Spleen (tissue), 11 donors: Measurements from ENCODE around the gene RPL41. TPM values are rescaled to one million over a fixed set of nuclear protein-coding genes. Genes with fewer than 3 reads are reported as not detected.

ENCODE experiments used
- DNase-seq: peaks from one replicate; pipeline ENCODE4 v3.0.0-alpha.2; 2020
- H3K27ac ChIP-seq, 8 donors: fragments of 200-600 bp; sonication (generic) in 7 of 8; 1 replicate in 4 of 8; 2 replicates in 4 of 8; pipeline versions ENCODE4 v1.5.0 to v1.8.0; 2016 to 2021; ENCODE audit warnings: inconsistent platforms in 4 of 8, mild to moderate bottlenecking in 4 of 8, moderate library complexity in 1 of 8
- H3K27me3 ChIP-seq, 7 donors: fragments of 200-600 bp; sonication (generic) in 6 of 7; replicated peaks in 1 of 7; 1 replicate in 4 of 7; 2 replicates in 3 of 7; pipeline versions ENCODE4 v1.5.0 to v1.8.0; 2016 to 2021; ENCODE audit warnings: inconsistent platforms in 3 of 7, mild to moderate bottlenecking in 1 of 7
- H3K36me3 ChIP-seq, 6 donors: fragments of 200-600 bp; sonication (generic) in 5 of 6; 1 replicate in 4 of 6; 2 replicates in 2 of 6; pipeline versions ENCODE4 v1.5.0 to v1.8.0; 2016 to 2021; ENCODE audit warnings: inconsistent platforms in 2 of 6
- H3K4me1 ChIP-seq, 6 donors: fragments of 200-600 bp; sonication (generic) in 5 of 6; 1 replicate in 3 of 6; 2 replicates in 3 of 6; pipeline versions ENCODE4 v1.5.0 to v1.8.0; 2016 to 2021; ENCODE audit warnings: inconsistent platforms in 3 of 6
- H3K4me3 ChIP-seq, 8 donors: fragments of 200-600 bp; sonication (generic) in 7 of 8; 1 replicate in 4 of 8; 2 replicates in 4 of 8; pipeline versions ENCODE4 v1.5.0 to v1.8.0; 2016 to 2021; ENCODE audit warnings: inconsistent platforms in 4 of 8, mild to moderate bottlenecking in 4 of 8, moderate library complexity in 2 of 8
- H3K9me3 ChIP-seq, 8 donors: fragments of 200-600 bp; sonication (generic) in 7 of 8; 1 replicate in 4 of 8; 2 replicates in 4 of 8; pipeline versions ENCODE4 v1.5.0 to v1.8.0; 2016 to 2021; ENCODE audit warnings: inconsistent platforms in 4 of 8
- POLR2A ChIP-seq, 3 donors: fragments of 450-650 bp; IDR thresholded peaks; one replicate each; pipeline ENCODE4 v1.5.1; 2017; ENCODE audit warnings: antibody characterized with exemption in 3 of 3, mild to moderate bottlenecking in 1 of 3
- POLR2AphosphoS5 ChIP-seq, 3 donors: sonication (generic); formaldehyde crosslinking; IDR thresholded peaks; one replicate each; pipeline ENCODE4 v1.5.1; 2017; ENCODE audit warnings: antibody characterized with exemption in 3 of 3
- WGBS, 5 donors: extraction: QIAGEN DNeasy Blood & Tissue Kit in 3 of 5; methylation state at CpG; one replicate each; pipeline versions ENCODE4 v1.1.5 to v1.1.7; 2013 to 2018; 5-methylcytosine and 5-hydroxymethylcytosine counted together
- intact Hi-C: fragments of 100-400 bp; cut with DNase I; formaldehyde crosslinking; loops from one replicate; pipeline ENCODE4 v1.15.0; 2023; ENCODE audit warnings: low total_unique reads
- polyA plus RNA-seq, 3 donors: library from polyadenylated mRNA; stranded (reverse); fragments of 200-250 nt; gene quantifications; one replicate each; pipeline ENCODE4 v1.2.1, GENCODE V29; 2013
- total RNA-seq, 7 donors: library from RNA; depleted of rRNA in 3 of 7; stranded (reverse); fragments of >200 nt in 3 of 7; fragmentation: NEBNext Ultra II Directional in 4 of 7; extraction: Animal tissue kit (Norgen Biotek cat#: 25700) in 4 of 7; gene quantifications; one replicate each; pipeline versions ENCODE4 v1.1.0 to v1.2.1, GENCODE V29; 2016 to 2021
- TF ChIP-seq, protein P1 (sequence below), 11 experiments: fragments of 200-600 bp in 7 of 11; fragments of 450-650 bp in 4 of 11; sonication (generic) in 4 of 11; IDR thresholded peaks in 8 of 11; conservative IDR thresholded peaks in 3 of 11; 1 replicate in 7 of 11; 2 replicates in 4 of 11; pipeline versions ENCODE4 v1.4.0 to v1.8.0; 2016 to 2021; ENCODE audit warnings: antibody characterized with exemption in 11 of 11, inconsistent platforms in 4 of 11, mild to moderate bottlenecking in 1 of 11
- donor health status: healthy with polysubstance abuse.
- donor health status: DM: no; HTN: no; CAD: no; lungs with moderate emphysema.
- donor health status: DM: no; HTN: no; CAD: no.
- donor health status: Bipolar disorder and iron deficiency.
- donor health status: healthy.
- donor health status: DM: no; HTN: no; CAD: no.
- donor health status: DM: yes; HTN: yes; CAD: no.

RPL41 gene
- total and polyA plus RNA-seq, 10 donors: 2,138 to 9,352 (median 2,800) TPM

DNA sequence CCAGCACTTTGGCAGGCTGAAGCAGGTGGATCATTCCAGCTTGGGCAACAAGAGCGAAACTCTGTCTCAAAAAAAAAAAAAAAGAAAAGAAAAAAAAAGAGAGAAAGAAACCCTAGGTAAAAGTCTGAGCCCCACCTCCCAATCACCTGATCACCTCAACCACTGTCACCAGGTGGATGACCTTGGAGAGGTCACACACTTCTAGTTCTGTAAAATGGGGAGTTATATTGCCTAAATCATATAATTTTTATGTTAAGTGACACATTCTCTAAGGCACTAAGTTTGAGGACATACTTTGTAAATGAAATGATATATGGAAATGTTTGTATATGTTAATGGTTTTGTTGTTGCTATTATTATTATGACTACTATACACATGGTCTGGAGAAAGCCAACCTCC is 38.0 kb upstream of the RPL41 start:
- intact Hi-C loops: no loop called here
- Histone ChIP-seq H3K27me3 (peaks cover 0 to 42% (median 15%) of the 10 kb centered on the region in 7 donors), H3K9me3 (no peaks in the 10 kb centered on the region), H3K36me3 (no peaks in the 10 kb centered on the region), H3K4me3 (no peak overlapping the region), H3K27ac (no peak overlapping the region), H3K4me1 (peaks cover 2 to 27% (median 20%) of the 10 kb centered on the region in 6 donors)
- no peak for DNase-seq
- TF ChIP-seq, protein P1, sequence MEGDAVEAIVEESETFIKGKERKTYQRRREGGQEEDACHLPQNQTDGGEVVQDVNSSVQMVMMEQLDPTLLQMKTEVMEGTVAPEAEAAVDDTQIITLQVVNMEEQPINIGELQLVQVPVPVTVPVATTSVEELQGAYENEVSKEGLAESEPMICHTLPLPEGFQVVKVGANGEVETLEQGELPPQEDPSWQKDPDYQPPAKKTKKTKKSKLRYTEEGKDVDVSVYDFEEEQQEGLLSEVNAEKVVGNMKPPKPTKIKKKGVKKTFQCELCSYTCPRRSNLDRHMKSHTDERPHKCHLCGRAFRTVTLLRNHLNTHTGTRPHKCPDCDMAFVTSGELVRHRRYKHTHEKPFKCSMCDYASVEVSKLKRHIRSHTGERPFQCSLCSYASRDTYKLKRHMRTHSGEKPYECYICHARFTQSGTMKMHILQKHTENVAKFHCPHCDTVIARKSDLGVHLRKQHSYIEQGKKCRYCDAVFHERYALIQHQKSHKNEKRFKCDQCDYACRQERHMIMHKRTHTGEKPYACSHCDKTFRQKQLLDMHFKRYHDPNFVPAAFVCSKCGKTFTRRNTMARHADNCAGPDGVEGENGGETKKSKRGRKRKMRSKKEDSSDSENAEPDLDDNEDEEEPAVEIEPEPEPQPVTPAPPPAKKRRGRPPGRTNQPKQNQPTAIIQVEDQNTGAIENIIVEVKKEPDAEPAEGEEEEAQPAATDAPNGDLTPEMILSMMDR (IDR thresholded peaks at IDR 0.05 in 8 of 11, conservative IDR thresholded peaks at IDR 0.05 in 3 of 11): no peak
- TF ChIP-seq POLR2A (IDR thresholded peaks at IDR 0.05): no peak
- 93 to 100% (median 96%) methylated on average over 1 of the region's 1 CpG for WGBS, 5 donors

DNA sequence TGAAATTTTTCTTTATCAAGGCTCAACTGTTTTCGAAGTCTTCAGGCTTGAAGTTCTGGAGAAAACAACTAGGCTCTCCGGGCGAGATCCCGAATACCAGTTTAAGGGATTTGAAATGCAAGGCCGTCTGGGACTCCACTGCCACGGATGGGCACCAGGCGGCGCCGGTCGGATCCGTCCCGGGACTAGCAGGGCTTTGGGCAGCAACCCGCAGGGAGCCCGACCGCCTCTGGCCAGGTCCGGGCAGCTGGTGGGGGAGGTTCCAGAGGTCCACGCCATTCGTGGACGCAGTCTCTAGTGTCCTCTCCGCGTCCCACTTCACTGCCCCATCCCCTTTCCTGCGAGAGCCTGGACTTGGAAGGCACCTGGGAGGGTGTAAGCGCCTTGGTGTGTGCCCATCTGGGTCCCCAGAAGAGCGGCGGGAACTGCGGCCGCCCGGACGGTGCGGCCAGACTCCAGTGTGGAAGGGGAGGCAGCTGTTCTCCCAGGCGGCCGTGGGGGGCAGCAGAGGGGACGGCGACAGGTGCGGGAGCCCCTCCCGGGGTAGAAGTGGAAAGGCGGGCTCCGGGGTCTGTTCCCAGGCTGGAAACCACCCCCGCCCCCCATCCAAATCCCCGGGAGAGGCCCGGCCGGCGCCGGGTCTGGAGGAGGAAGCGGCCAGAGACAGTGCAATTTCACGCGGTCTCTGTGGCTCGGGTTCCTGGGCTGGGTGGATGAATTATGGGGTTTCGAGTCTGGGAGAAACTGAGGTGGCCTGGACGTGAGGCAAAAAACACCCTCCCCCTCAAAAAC is 37.3 kb upstream of the RPL41 start:
- H3K4me3 ChIP-seq: peak overlapping the region; percentile 37 to 83 (median 56)
- TF ChIP-seq, protein P1 (IDR thresholded peaks at IDR 0.05 in 8 of 11, conservative IDR thresholded peaks at IDR 0.05 in 3 of 11): peak in 10 of 11 experiments; percentile 38 to 82 (median 62)
- TF ChIP-seq POLR2A (IDR thresholded peaks at IDR 0.05): no peak
- TF ChIP-seq POLR2AphosphoS5 (IDR thresholded peaks at IDR 0.05): peak; percentile 8 to 66 (median 60)
- intact Hi-C loops: no loop called here
- no peaks in the 10 kb centered on the region for H3K9me3 ChIP-seq
- H3K27ac ChIP-seq: peak overlapping the region in 5 of 8 donors; percentile 26 to 59 (median 35)
- DNase-seq: peak; percentile 89
- H3K4me1 ChIP-seq: peaks cover 2 to 27% (median 20%) of the 10 kb centered on the region in 6 donors
- WGBS, 5 donors: 4 to 5% (median 4%) methylated on average over 33 to 50 of the region's 50 CpGs
- peaks cover 0 to 42% (median 15%) of the 10 kb centered on the region in 7 donors for H3K27me3 ChIP-seq
- no peaks in the 10 kb centered on the region for H3K36me3 ChIP-seq

DNA sequence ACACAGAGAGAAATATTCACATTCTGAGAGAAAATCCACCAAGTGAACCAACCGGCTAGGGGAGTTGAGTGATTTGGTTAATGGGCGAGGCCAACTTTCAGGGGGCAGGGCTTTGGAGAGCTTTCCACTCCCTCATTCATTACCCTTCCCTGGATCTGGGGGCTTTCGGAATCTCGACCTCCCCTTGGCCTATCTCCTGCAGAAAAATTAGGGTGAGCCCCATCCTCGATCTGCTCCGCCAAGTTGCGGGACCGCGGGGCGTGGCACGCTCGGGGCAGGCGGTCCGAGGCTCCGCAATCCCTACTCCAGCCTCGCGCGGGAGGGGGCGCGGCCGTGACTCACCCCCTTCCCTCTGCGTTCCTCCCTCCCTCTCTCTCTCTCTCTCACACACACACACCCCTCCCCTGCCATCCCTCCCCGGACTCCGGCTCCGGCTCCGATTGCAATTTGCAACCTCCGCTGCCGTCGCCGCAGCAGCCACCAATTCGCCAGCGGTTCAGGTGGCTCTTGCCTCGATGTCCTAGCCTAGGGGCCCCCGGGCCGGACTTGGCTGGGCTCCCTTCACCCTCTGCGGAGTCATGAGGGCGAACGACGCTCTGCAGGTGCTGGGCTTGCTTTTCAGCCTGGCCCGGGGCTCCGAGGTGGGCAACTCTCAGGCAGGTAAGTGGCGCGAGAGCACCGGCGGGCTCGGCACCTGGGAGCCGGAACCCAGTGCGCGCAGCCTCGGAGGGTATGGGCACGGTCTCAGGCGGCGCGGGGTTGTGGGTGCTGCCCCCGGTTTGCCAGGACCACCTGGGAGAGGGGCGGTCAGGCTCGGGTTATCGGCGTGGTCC is 36.5 kb upstream of the RPL41 start, which contains the start of gene ERBB3:
Gene ERBB3, plus strand, starts transcription at position 443 of the 833 bp plus-strand sequence. Its CDS starts 136 bp downstream, at position 579.
- H3K4me3 ChIP-seq: peak within 1 kb of the TSS; percentile 37 to 83 (median 56)
- H3K27me3 ChIP-seq: peaks cover 0 to 42% (median 15%) of the 10 kb centered on the region in 7 donors
- WGBS, 5 donors: 0 to 2% (median 1%) methylated on average over 39 to 59 of the region's 59 CpGs
- TF ChIP-seq, protein P1 (IDR thresholded peaks at IDR 0.05 in 8 of 11, conservative IDR thresholded peaks at IDR 0.05 in 3 of 11): no peak
- no peak for TF ChIP-seq POLR2A (IDR thresholded peaks at IDR 0.05)
- peak in 1 of 3 donors; percentile 31 for TF ChIP-seq POLR2AphosphoS5 (IDR thresholded peaks at IDR 0.05)
- no peaks in the 10 kb centered on the region for H3K36me3 ChIP-seq
- intact Hi-C loops: no loop called here
- peak within 1 kb of the TSS in 5 of 8 donors; percentile 26 to 59 (median 35) for H3K27ac ChIP-seq
- H3K9me3 ChIP-seq: no peaks in the 10 kb centered on the region
- peak; percentile 79 for DNase-seq
- H3K4me1 ChIP-seq: peaks cover 2 to 27% (median 20%) of the 10 kb centered on the region in 6 donors
